ENCODE data around the gene CCDC171.

- no peak for TF ChIP-seq CTCF (IDR thresholded peaks at IDR 0.05)
- TF ChIP-seq POLR2A (IDR thresholded peaks at IDR 0.05) = no peak
Measured at GRCh38 chr9:15867334-15867733, 314.5 kb downstream of the CCDC171 start.
